DOHH2 (cell line): ENCODE data around the gene LIMS2.

Experiments used
- H3F3A ChIP-seq: fragments of 200-600 bp; sonication (generic), shearing (Covaris generic); 2 replicates; pipeline ENCODE4 v1.6.0; 2016; ENCODE audit warnings: antibody characterized with exemption, mild to moderate bottlenecking; ENCODE audit not compliant: control insufficient read depth, insufficient read depth
- H3K27ac ChIP-seq: fragments of 200-600 bp; sonication (generic); 2 replicates; pipeline ENCODE4 v1.5.1; 2014; ENCODE audit warnings: low read depth, mild to moderate bottlenecking, low read length, moderate library complexity
- H3K27me3 ChIP-seq: fragments of 200-600 bp; sonication (generic); 2 replicates; pipeline ENCODE4 v1.6.1; 2014; ENCODE audit warnings: mild to moderate bottlenecking, low read length, mixed read lengths; ENCODE audit not compliant: control insufficient read depth
- H3K36me3 ChIP-seq: fragments of 200-600 bp; sonication (generic); 2 replicates; pipeline ENCODE4 v1.6.1; 2014; ENCODE audit warnings: mild to moderate bottlenecking, low read length, moderate library complexity, mixed read lengths; ENCODE audit not compliant: control insufficient read depth
- H3K4me1 ChIP-seq: fragments of 200-600 bp; sonication (generic); 2 replicates; pipeline ENCODE4 v1.6.1; 2014; ENCODE audit warnings: mild to moderate bottlenecking, low read length, mixed read lengths; ENCODE audit not compliant: control insufficient read depth
- H3K4me2 ChIP-seq: fragments of 200-600 bp; sonication (generic); 2 replicates; pipeline ENCODE4 v1.6.0; 2014; ENCODE audit warnings: mild to moderate bottlenecking, low read length, moderate library complexity
- H3K4me3 ChIP-seq: fragments of 200-600 bp; sonication (generic); 2 replicates; pipeline ENCODE4 v1.5.1; 2014; ENCODE audit warnings: mild to moderate bottlenecking, low read length, mixed read lengths
- H3K79me2 ChIP-seq: fragments of 200-600 bp; sonication (generic); 2 replicates; pipeline ENCODE4 v1.6.1; 2014; ENCODE audit warnings: mild to moderate bottlenecking, low read length, mixed read lengths; ENCODE audit not compliant: control insufficient read depth
- H3K9me2 ChIP-seq: fragments of 200-600 bp; sonication (generic); replicated peaks from 2 replicates; pipeline ENCODE4 v1.6.1; 2014; ENCODE audit warnings: mild to moderate bottlenecking, low read length, mixed read lengths; ENCODE audit not compliant: control insufficient read depth
- H3K9me3 ChIP-seq: fragments of 200-600 bp; sonication (generic); 2 replicates; pipeline ENCODE4 v1.6.1; 2014; ENCODE audit warnings: antibody characterized with exemption, low read length, mixed read lengths; ENCODE audit not compliant: control insufficient read depth, insufficient read depth
- H4K20me1 ChIP-seq: fragments of 200-600 bp; sonication (generic); 2 replicates; pipeline ENCODE4 v1.6.0; 2014; ENCODE audit warnings: low read depth, mild to moderate bottlenecking, antibody characterized with exemption, low read length, moderate library complexity; ENCODE audit not compliant: control insufficient read depth, insufficient read depth
- EZH2phosphoT487 ChIP-seq: fragments of 200-600 bp; sonication (generic); IDR thresholded peaks from 2 replicates; pipeline ENCODE4 v1.6.1; 2017; ENCODE audit warnings: borderline replicate concordance, mild to moderate bottlenecking, antibody characterized with exemption, low read length, moderate library complexity, mixed read lengths
- TF ChIP-seq, protein P1 (sequence below): fragments of 200-600 bp; sonication (generic); IDR thresholded peaks from one replicate; pipeline ENCODE4 v1.5.1; 2014; ENCODE audit warnings: antibody characterized with exemption, mild to moderate bottlenecking, low read depth, low read length; ENCODE audit not compliant: poor library complexity, severe bottlenecking

Gene LIMS2

DNA sequence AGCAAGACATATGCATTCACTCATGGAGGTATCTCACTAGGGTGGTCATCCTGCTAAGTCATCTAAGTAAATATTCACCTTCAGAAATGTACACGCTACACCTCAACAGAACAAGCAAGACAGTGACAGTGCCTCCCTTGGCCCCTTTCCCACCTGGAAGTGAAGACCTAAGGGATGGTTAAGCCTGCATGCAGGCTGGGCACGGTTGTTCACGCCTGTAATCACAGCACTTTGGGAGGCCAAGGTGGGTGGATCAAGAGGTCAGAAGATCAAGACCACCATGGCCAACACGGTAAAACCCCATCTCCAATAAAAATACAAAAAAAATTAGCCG lies 4.4 kb downstream of the LIMS2 start:
- Histone ChIP-seq H4K20me1 (no peaks in the 10 kb centered on the region), H3K4me3 (no peak overlapping the region), H3F3A (no peaks in the 10 kb centered on the region), H3K36me3 (no peaks in the 10 kb centered on the region), H3K4me2 (no peak overlapping the region), H3K9me3 (no peaks in the 10 kb centered on the region), H3K27me3 (peaks cover 45% of the 10 kb centered on the region), H3K27ac (no peak overlapping the region), H3K4me1 (no peaks in the 10 kb centered on the region), H3K79me2 (no peaks in the 10 kb centered on the region), H3K9me2 (no peaks in the 10 kb centered on the region)
- no peak for TF ChIP-seq EZH2phosphoT487
- TF ChIP-seq, protein P1, sequence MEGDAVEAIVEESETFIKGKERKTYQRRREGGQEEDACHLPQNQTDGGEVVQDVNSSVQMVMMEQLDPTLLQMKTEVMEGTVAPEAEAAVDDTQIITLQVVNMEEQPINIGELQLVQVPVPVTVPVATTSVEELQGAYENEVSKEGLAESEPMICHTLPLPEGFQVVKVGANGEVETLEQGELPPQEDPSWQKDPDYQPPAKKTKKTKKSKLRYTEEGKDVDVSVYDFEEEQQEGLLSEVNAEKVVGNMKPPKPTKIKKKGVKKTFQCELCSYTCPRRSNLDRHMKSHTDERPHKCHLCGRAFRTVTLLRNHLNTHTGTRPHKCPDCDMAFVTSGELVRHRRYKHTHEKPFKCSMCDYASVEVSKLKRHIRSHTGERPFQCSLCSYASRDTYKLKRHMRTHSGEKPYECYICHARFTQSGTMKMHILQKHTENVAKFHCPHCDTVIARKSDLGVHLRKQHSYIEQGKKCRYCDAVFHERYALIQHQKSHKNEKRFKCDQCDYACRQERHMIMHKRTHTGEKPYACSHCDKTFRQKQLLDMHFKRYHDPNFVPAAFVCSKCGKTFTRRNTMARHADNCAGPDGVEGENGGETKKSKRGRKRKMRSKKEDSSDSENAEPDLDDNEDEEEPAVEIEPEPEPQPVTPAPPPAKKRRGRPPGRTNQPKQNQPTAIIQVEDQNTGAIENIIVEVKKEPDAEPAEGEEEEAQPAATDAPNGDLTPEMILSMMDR, result no peak

DNA sequence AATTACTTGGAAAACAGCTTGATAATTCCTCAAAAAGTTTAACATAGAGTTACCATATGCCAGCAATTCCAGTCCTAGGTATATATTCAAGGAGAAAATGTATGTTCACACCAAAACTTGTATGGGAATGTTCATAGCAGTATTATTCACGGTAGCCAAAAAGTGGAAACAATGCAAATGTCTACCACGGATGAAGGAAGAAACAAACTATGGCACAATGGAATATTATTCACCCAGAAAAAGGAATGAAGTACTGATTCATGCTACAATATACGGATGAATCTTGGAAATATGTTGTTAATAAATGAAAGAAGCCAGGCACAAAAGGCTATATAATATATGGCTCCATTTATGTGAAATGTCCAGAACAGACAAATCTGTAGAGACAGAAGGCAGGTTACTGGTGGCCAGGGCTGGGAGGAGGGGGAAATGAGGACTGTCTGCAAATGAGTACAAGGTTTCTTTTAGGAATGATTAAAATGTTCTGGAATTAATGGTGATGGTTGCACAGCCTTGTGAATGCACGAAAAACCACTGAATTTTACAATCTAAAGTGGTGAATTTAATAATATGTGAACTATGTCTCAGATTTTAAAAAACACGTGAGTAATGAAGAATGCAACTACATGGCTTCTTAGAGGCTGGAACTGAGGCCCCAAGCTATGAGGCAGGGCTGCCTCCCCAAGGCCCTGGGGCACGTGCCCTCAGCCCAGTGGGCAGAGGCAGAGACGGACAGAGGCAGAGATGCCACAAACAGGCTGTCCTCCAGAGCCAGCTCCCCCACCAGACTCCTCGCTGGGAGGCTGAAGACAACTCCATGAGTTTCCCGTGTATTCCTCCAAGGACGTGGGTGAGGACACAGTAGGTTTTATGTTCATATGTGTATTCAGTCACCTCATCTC lies 5.0 kb downstream of the LIMS2 start:
- H3K36me3 ChIP-seq, result no peaks in the 10 kb centered on the region
- H3K79me2 ChIP-seq, result no peaks in the 10 kb centered on the region
- TF ChIP-seq EZH2phosphoT487, result no peak
- TF ChIP-seq, protein P1, result no peak
- H3K27me3 ChIP-seq, result peaks cover 44% of the 10 kb centered on the region
- H3K4me2 ChIP-seq, result no peak overlapping the region
- no peaks in the 10 kb centered on the region for H3F3A ChIP-seq
- H3K9me3 ChIP-seq, result no peaks in the 10 kb centered on the region
- no peak overlapping the region for H3K27ac ChIP-seq
- H4K20me1 ChIP-seq, result no peaks in the 10 kb centered on the region
- no peaks in the 10 kb centered on the region for H3K4me1 ChIP-seq
- H3K4me3 ChIP-seq, result no peak overlapping the region
- H3K9me2 ChIP-seq, result no peaks in the 10 kb centered on the region

DNA sequence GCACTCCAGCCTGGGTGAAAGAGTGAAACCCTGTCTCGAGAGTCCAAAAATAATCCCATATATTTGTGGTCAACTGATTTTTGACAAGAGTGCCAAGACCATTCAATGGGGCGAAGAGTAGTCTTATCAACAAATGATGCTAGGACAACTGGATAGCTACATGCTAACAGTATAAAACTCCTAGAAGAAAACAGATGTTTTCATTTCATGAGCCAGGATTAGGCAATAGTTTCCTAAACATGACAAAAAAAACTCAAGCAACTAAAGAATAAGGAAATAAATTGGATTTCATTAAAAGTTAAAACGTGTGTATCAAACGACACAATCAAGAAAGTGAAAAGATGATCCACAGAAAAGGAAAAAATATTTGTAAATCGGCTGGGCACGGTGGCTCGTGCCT lies 6.3 kb downstream of the LIMS2 start:
- Histone ChIP-seq H3K36me3 (no peaks in the 10 kb centered on the region), H3K79me2 (no peaks in the 10 kb centered on the region), H3K27me3 (peaks cover 40% of the 10 kb centered on the region), H3K4me3 (no peak overlapping the region), H3K4me1 (no peaks in the 10 kb centered on the region), H3K4me2 (no peak overlapping the region), H3K27ac (no peak overlapping the region), H3K9me2 (no peaks in the 10 kb centered on the region), H3F3A (no peaks in the 10 kb centered on the region), H4K20me1 (no peaks in the 10 kb centered on the region), H3K9me3 (no peaks in the 10 kb centered on the region)
- TF ChIP-seq, protein P1, result no peak
- no peak for TF ChIP-seq EZH2phosphoT487
